HuH-7 (cell line): ENCODE data around the gene BSDC1.
A peak's percentile ranks its signal among the peaks of the same experiment; 100 is the strongest.

Experiments used
- DNase-seq: peaks from one replicate; pipeline ENCODE4 v3.0.0; 2011; ENCODE audit warnings: low spot score

The BSDC1 gene

DNA sequence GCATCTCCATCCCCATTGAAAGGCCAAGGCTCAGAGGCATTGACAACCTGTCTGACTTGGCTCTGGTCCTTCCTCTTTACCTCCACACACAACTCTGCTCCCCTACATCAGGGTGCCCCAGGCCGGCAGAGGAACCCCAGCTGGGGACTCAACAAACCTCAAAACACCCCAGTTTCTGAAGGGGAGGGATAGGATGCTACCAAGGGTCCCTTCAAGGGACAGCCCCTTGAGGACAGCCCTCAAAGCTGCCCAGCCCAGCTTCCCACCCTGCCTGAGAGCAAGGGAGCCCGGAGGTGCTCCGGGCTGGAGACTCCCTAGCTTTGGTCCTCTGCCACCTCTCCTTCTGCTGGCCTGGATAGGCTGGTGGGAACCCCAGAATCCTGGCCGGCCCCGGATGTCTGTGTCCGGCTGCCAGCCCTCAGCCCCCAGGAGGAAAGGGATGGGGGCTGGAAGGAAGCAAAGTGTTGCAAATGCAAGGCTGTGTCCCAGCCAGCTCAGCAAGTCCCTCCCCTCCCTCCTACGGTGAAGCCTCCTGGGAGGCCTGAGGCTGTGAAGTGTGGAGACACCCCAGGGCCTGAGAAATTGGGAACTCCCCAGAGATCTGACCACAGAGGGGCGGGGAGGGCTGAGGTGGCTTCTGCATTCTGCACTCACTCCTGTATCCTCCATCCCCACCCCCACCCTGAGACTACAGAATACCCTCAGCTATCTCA, 57.1 kb downstream of the BSDC1 start:
- no peak for DNase-seq

DNA sequence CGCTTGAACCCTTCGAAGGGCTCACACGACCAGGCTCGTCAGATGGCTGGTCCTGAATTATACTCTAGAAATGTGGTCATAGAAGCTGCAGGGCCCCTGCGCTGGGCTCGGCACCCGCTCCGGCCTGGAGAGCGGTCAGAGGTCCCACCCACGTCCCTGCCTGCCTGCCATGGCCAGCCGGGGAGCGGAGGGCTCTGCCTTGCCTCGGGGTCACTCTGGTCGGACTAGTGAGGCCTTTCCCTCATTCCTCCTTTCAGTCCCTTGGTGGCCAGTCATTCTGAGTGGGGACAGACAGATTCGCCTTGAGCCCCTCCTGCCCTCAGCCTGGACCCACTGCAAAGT, 57.7 kb downstream of the BSDC1 start:
- no peak for DNase-seq

- peak; percentile 75 for DNase-seq
Measured at GRCh38 chr1:32335790-32336590, 58.3 kb downstream of the BSDC1 start, which contains the start of gene MARCKSL1. TSS of gene MARCKSL1 (minus strand) at chr1:32336233. CDS start at chr1:32336033, 200 bp downstream.

DNA sequence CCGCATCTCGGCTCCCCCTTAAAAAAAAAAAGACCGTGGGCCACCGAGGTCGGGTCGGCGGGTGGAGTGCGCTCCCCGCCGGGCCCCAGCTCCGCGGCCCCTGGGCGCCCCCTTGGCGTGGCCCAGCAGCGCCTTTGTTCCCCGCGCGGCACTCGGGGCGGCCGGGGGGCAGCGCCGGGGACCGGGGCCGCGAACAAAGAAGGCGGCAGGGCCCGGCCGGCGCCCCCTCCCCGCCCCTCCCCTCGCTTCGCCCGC, 58.8 kb downstream of the BSDC1 start:
- DNase-seq, result no peak

DNA sequence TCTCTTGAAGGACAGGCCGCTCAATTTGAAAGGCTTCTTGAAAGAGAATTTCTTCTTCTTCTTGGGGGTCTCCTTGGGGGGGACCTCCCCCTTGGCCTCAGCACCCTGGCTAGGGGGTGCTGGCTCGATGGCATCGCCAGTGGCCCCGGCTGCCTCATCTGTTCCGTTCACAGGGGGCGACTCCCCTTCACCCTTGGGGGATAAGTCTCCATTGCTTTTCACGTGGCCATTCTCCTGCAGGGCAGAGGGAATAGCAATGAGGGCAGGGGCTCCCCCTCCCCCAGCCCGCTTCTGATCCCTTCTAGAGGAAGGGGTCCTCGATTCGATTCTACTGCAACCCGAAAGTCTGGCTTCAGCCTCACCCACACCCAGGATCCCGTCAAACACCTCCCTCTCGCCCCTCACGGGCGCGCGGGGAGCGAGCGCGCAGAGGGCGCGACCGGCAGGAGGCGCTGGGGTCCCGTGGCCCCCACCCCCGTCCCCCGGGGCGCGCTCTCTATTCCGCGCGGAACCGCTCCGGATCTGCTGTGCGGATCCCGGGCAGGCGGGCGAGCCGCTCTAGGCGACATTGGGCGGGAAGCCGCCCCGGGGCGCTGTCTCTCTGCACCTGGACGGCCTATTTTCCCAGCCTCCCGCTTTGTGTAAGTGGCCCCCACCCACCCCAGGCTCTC, 59.2 kb downstream of the BSDC1 start:
- peak; percentile 54 for DNase-seq

DNA sequence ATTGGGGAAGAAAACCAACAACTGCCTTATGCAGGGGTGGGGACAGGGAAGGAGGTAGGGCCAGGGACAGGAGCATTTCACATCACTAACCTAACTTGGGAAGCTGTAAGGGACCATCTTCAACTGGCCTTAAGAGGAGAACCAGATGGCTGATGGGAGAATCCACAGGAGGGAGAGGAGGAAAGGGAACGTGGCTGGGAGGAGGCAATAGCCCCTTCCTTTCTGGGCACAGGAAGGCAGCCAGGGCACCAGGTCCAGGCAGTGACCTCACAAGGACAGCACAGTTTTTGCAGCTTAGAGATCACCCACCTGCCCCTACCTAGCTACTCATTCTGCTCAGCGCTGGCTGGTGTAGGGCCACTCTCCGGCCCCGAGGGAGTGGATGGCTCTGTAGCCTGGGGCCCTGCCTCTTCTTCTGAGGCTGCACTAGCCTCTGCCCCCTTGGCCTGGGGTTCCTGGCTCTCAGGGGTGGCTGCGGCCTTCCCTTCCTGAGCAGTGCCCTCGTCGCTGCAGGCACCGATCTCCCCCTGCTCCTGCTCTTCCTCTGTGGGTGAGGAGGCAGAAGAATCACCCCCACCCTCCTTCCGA, 59.9 kb downstream of the BSDC1 start:
- DNase-seq, result no peak

DNA sequence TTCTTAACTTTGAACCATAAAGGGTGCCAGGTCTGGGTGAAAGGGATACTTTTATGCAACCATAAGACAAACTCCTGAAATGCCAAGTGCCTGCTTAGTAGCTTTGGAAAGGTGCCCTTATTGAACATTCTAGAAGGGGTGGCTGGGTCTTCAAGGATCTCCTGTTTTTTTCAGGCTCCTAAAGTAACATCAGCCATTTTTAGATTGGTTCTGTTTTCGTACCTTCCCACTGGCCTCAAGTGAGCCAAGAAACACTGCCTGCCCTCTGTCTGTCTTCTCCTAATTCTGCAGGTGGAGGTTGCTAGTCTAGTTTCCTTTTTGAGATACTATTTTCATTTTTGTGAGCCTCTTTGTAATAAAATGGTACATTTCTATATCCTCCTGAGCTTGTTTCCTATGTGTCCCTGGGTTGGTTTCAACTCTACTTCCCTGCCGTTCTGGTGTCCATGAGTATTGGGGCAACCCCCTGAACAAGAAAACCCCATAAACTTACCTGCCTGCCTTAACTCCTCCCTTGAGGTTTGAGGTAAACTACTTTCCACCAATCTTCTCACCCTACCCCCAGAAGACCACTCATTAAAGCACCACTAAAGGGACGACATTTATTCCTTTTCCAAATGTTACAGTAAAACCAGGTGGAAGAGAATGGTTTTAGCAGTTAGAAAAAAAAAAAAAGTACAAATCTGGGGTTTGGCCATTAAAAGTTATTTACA, 60.8 kb downstream of the BSDC1 start:
- DNase-seq, result no peak

- no peak for DNase-seq
Measured at GRCh38 chr1:32332290-32333079, 61.8 kb downstream of the BSDC1 start.

DNA sequence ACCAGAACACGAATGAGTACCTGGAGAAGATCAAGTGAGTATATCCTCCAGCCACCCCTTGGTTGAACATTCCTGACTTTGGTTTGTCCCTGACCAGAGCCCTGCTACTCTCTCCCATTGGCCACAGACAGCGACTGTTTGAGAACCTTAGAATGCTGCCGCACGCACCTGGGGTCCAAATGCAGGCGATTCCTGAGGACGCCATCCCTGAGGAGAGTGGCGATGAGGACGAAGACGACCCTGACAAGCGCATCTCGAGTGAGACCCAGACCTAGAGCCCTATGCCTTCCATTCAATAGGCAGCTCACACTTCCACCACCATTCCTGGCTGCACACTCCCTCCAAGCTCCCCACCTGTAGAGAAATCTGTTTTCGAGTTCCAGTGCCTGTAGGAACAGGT, 62.7 kb downstream of the BSDC1 start:
- no peak for DNase-seq

- no peak for DNase-seq
Measured at GRCh38 chr1:32330558-32331151, 63.6 kb downstream of the BSDC1 start.

DNA sequence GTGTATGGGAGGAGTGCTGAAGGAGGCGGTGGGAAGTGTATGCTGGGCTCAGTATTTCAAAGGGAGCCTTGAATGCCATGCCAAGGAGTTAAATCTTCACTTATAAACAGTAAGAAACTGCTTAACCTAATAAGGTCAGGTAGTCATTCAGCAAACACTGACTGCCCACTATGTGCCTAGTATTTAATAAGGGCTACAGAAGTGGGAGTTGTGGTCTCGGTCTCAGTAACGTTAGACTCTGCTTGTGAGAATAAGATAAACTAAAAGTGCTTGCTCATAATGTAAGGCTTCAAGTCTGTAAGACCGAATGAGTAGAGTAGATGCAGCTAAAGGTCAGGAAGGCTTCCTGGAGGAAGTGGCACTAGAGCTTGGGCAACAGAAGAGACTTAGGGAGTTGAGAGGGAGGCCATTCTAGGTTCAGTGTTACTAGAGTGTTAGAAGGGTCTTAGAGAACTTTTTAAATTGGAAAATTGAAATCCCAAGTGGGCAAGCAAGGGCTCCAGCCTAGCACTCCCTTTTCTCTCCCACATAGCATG, 64.2 kb downstream of the BSDC1 start:
- DNase-seq, result no peak

GRCh38 chr1:32327204-32327603, 67.0 kb downstream of the BSDC1 start:
- no peak for DNase-seq

GRCh38 chr1:32321712-32322291, 72.4 kb downstream of the BSDC1 start:
- DNase-seq, result peak; percentile 73

GRCh38 chr1:32318127-32318869, 75.9 kb downstream of the BSDC1 start:
- DNase-seq, result no peak

DNA sequence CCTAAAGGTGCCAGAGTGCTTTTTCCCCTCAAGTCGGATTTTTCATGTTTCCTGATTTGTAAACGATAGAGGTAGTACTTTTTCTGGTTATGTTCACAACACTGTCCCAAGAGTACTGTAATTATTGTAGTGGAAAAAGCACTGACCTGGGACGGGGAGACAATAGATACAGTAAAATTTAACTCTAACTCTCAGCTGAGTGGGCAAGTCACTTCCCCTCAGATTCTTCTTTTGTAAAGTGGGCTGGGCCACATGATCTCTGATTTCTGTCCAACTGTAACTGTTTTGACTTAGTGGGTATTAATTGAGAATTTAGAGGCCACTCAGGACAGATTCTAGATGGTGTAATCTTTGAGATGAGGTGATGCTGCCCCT, 77.4 kb downstream of the BSDC1 start:
- DNase-seq, result no peak
